ENCODE data around the gene INVS. TPM values are rescaled to one million over a fixed set of nuclear protein-coding genes. Genes with fewer than 3 reads are reported as not detected.

The INVS gene
- total RNA-seq, 4 donors from 2014 or later: 8.2 to 59.2 (median 26.0) TPM

DNA sequence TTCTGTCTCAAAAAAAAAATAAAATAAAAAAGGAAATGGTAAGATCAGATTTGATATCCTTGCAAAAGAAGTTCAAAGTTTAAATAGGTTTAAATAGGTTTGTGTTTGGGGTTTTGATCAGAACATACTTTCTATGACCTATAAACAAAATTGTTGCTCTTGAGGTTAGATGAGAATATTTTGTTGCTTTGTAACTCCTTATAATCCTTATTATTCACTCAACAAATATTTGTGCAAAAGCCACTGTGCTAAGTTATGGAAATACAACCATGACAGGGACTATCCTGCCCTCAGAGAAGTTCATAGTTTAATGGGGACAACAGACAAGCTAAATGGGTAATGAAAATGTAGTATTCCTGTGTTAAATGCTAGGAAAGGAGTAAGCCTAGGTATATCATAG is 71.5 kb downstream of the INVS start:
- Histone ChIP-seq H3K9me3 (peaks cover 0 to 4% of the 10 kb centered on the region in 2 donors), H3K4me3 (no peak overlapping the region), H3K4me1 (no peaks in the 10 kb centered on the region), H3K36me3 (no peaks in the 10 kb centered on the region), H3K27me3 (no peaks in the 10 kb centered on the region), H3K27ac (no peak overlapping the region)
- DNase-seq: no peak
- intact Hi-C loops (cut with DNase I; ENCODE audit: low total_unique reads): no loop called here
- TF ChIP-seq, protein P1, sequence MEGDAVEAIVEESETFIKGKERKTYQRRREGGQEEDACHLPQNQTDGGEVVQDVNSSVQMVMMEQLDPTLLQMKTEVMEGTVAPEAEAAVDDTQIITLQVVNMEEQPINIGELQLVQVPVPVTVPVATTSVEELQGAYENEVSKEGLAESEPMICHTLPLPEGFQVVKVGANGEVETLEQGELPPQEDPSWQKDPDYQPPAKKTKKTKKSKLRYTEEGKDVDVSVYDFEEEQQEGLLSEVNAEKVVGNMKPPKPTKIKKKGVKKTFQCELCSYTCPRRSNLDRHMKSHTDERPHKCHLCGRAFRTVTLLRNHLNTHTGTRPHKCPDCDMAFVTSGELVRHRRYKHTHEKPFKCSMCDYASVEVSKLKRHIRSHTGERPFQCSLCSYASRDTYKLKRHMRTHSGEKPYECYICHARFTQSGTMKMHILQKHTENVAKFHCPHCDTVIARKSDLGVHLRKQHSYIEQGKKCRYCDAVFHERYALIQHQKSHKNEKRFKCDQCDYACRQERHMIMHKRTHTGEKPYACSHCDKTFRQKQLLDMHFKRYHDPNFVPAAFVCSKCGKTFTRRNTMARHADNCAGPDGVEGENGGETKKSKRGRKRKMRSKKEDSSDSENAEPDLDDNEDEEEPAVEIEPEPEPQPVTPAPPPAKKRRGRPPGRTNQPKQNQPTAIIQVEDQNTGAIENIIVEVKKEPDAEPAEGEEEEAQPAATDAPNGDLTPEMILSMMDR (IDR thresholded peaks at IDR 0.05): no peak

DNA sequence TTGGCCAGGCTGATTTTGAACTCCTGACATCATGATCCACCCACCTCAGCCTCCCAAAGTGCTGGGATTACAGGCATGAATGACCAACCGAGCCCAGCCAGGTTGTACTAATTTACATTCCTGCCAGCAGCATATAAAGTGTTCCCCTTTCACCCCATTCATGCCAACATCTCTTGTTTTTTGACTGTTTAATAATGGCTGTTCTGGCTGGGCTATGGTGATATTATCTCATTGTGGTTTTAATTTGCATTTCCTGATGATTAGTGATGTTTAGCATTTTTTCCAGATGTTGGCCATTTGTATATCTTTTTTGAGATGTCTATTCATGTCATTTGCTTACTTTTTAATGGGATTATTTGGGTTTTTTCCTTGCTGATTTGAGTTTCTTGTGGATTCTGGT is 87.3 kb downstream of the INVS start:
- no peaks in the 10 kb centered on the region for H3K36me3 ChIP-seq
- H3K4me3 ChIP-seq: no peak overlapping the region
- no peak for DNase-seq
- no peak overlapping the region for H3K27ac ChIP-seq
- no peak for TF ChIP-seq POLR2A (IDR thresholded peaks at IDR 0.05)
- TF ChIP-seq, protein P1 (IDR thresholded peaks at IDR 0.05): no peak
- intact Hi-C loops (cut with DNase I; ENCODE audit: low total_unique reads): no loop called here
- H3K27me3 ChIP-seq: no peaks in the 10 kb centered on the region
- H3K4me1 ChIP-seq: no peaks in the 10 kb centered on the region
- peaks cover 4 to 33% of the 10 kb centered on the region in 2 donors for H3K9me3 ChIP-seq

DNA sequence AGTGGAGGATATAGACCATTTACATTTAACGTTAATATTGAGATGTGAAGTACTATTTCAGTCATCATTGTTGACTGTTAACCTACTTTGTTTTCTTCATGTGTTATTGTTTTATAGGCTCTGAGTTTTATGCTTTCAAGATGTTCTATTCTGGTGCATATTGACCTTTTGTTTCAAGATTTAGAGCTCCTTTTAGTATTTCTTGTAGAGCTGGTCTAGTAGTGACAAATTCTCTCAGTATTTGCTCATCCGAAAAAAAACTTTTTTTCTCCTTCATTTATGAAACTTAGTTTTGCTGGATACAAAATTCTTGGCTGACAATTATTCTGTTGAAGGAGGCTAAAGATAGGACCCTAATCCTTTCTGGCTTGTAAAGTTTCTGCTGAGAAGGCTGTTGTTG is 91.3 kb downstream of the INVS start:
- no peak for DNase-seq
- H3K36me3 ChIP-seq: no peaks in the 10 kb centered on the region
- TF ChIP-seq POLR2A (IDR thresholded peaks at IDR 0.05): no peak
- TF ChIP-seq, protein P1 (IDR thresholded peaks at IDR 0.05): no peak
- H3K9me3 ChIP-seq: peaks cover 4 to 50% of the 10 kb centered on the region in 2 donors
- no peaks in the 10 kb centered on the region for H3K4me1 ChIP-seq
- no peaks in the 10 kb centered on the region for H3K27me3 ChIP-seq
- H3K4me3 ChIP-seq: no peak overlapping the region
- intact Hi-C loops (cut with DNase I; ENCODE audit: low total_unique reads): no loop called here
- no peak overlapping the region for H3K27ac ChIP-seq

DNA sequence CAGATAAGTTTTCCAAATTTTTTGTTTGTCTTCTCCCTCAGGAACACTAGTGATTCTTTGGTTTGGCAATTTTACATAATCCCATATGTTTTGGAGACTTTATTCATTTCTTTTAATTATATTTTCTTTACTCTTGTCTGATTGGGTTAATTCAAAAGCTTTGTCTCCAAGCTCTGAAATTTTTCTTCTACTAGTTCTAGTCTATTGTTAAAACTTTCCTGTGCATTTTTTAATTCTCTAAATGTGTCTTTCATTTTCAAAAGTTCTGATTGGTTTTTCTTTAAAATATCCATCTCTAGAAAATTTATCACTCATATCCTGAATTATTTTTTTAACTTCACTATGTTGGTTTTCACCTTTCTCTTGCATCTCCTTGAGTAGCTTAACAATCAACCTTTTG is 92.2 kb downstream of the INVS start:
- DNase-seq: no peak
- no peak overlapping the region for H3K27ac ChIP-seq
- peaks cover 4 to 50% of the 10 kb centered on the region in 2 donors for H3K9me3 ChIP-seq
- no peak for TF ChIP-seq POLR2A (IDR thresholded peaks at IDR 0.05)
- TF ChIP-seq, protein P1 (IDR thresholded peaks at IDR 0.05): no peak
- no peak overlapping the region for H3K4me3 ChIP-seq
- no peaks in the 10 kb centered on the region for H3K27me3 ChIP-seq
- no peaks in the 10 kb centered on the region for H3K4me1 ChIP-seq
- no peaks in the 10 kb centered on the region for H3K36me3 ChIP-seq
- intact Hi-C loops (cut with DNase I; ENCODE audit: low total_unique reads): no loop called here

DNA sequence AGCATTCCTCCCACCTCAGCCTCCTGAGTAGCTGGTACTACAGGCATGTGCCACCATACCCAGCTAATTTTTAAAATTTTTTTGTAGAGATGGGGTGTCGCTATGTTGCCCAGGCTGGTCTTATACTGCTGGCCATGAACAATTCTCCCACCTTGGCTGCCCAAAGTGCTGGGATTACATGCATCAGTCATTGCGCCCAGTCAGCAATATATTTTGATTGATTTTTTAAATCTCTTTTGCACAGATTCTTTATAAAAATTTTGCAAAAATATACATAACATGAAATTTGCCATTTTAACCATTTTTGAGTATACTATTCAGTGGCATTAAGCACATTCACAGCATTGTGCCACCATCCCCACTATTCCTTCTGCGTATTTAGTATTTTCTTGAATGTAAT is 94.0 kb downstream of the INVS start:
- Histone ChIP-seq H3K27ac (no peak overlapping the region), H3K36me3 (no peaks in the 10 kb centered on the region), H3K4me1 (no peaks in the 10 kb centered on the region), H3K27me3 (no peaks in the 10 kb centered on the region), H3K4me3 (no peak overlapping the region), H3K9me3 (peaks cover 4 to 43% of the 10 kb centered on the region in 2 donors)
- no peak for TF ChIP-seq POLR2A (IDR thresholded peaks at IDR 0.05)
- TF ChIP-seq, protein P1 (IDR thresholded peaks at IDR 0.05): no peak
- no peak for DNase-seq
- intact Hi-C loops (cut with DNase I; ENCODE audit: low total_unique reads): no loop called here

Data from uterus (tissue), 4 donors.